PFSK-1 (cell line): ENCODE measurements around the gene CASP4.

Source experiments
- FOXP2 ChIP-seq: optimal IDR thresholded peaks from 2 replicates; pipeline ENCODE3; 2011; ENCODE audit warnings: borderline replicate concordance, control low read depth, inconsistent platforms; ENCODE audit not compliant: insufficient read depth; ENCODE audit errors: extremely low read length, extremely low read depth
- POLR2AphosphoS5 ChIP-seq: IDR thresholded peaks from 2 replicates; pipeline ENCODE4 v1.6.1; 2012; ENCODE audit warnings: low read depth, mild to moderate bottlenecking, control low read depth, low read length, moderate library complexity
- REST ChIP-seq, 2 experiments: IDR thresholded peaks; 2 replicates each; pipeline versions ENCODE4 v1.6.1 to v1.8.0; 2011 to 2012; ENCODE audit warnings: low read depth in 2 of 2, low read length in 2 of 2, control low read depth in 1 of 2, inconsistent platforms in 1 of 2, mild to moderate bottlenecking in 1 of 2, moderate library complexity in 1 of 2; ENCODE audit not compliant: insufficient read depth in 1 of 2
- SIN3A ChIP-seq: IDR thresholded peaks from 2 replicates; pipeline ENCODE4 v1.6.1; 2012; ENCODE audit warnings: mild to moderate bottlenecking, low read length, moderate library complexity, borderline replicate concordance; ENCODE audit not compliant: insufficient read depth
- TAF1 ChIP-seq: IDR thresholded peaks from 2 replicates; pipeline ENCODE4 v1.6.1; 2012; ENCODE audit warnings: low read length, control low read depth, borderline replicate concordance; ENCODE audit not compliant: insufficient read depth

CASP4 gene

GRCh38 chr11:104943561-104943960, 24.8 kb downstream of the CASP4 start:
- no peak for TF ChIP-seq POLR2AphosphoS5
- TF ChIP-seq TAF1, result no peak
- TF ChIP-seq FOXP2, result no peak
- TF ChIP-seq REST (IDR thresholded peaks at IDR 0.05; ENCODE audit: insufficient read depth in 1 of 2, low read depth in 2 of 2, low read length in 2 of 2), result no peak
- no peak for TF ChIP-seq SIN3A

GRCh38 chr11:104934594-104934993, 33.8 kb downstream of the CASP4 start:
- TF ChIP-seq REST (IDR thresholded peaks at IDR 0.05; ENCODE audit: insufficient read depth in 1 of 2, low read depth in 2 of 2, low read length in 2 of 2) (no peak), FOXP2 (no peak), TAF1 (no peak), SIN3A (no peak), POLR2AphosphoS5 (no peak)

GRCh38 chr11:104928811-104929210, 39.6 kb downstream of the CASP4 start:
- no peak for TF ChIP-seq TAF1
- TF ChIP-seq FOXP2, result no peak

GRCh38 chr11:104926771-104927611, 41.4 kb downstream of the CASP4 start:
- no peak for TF ChIP-seq TAF1
- TF ChIP-seq REST (IDR thresholded peaks at IDR 0.05; ENCODE audit: insufficient read depth in 1 of 2, low read depth in 2 of 2, low read length in 2 of 2), result no peak
- no peak for TF ChIP-seq POLR2AphosphoS5
- TF ChIP-seq FOXP2, result no peak

- TF ChIP-seq TAF1, result no peak
- no peak for TF ChIP-seq POLR2AphosphoS5
- no peak for TF ChIP-seq FOXP2
- no peak for TF ChIP-seq SIN3A
- no peak for TF ChIP-seq REST (IDR thresholded peaks at IDR 0.05; ENCODE audit: insufficient read depth in 1 of 2, low read depth in 2 of 2, low read length in 2 of 2)
Observed at GRCh38 chr11:104925850-104926249, 42.5 kb downstream of the CASP4 start.
